ENCODE data around the gene FAM135A.

DNA sequence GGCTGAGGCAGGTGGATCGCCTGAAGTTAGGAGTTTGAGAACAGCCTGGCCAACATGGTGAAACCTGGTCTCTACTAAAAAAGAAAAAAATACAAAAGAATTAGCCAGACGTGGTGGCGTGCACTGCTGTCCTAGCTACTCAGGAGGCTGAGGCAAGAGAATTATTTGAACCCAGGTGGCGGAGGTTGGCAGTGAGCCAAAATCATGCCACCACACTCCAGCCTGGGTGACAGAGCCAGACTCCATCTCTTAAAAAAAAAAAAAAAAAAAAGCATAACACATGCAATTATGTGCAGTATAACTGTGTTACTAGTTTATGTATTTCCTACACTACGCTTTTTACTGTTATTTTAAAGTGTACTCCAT lies 31.9 kb upstream of the FAM135A start:
- no peak for TF ChIP-seq POLR2AphosphoS5 (IDR thresholded peaks at IDR 0.05; ENCODE audit: borderline replicate concordance, low read depth, low read length)
- TF ChIP-seq EZH2 (IDR thresholded peaks at IDR 0.05): no peak

Data from SK-N-MC (cell line).